Right atrium auricular region (tissue), 2 donors: ENCODE data around the gene GMDS. TPM values are rescaled to one million over a fixed set of nuclear protein-coding genes. Genes with fewer than 3 reads are reported as not detected.

Source experiments
- DNase-seq: peaks from one replicate; pipeline ENCODE4 v3.0.0-alpha.2; 2019; ENCODE audit warnings: low spot score
- H3K27ac ChIP-seq, 2 donors: fragments of 200-600 bp; sonication (generic); 1 replicate in 1 of 2; 2 replicates in 1 of 2; pipeline ENCODE4 v1.5.1; 2016 to 2019
- H3K27me3 ChIP-seq, 2 donors: fragments of 200-600 bp; sonication (generic); one replicate each; pipeline versions ENCODE4 v1.5.1 to v1.6.0; 2017 to 2019
- H3K36me3 ChIP-seq: fragments of 200-600 bp; sonication (generic); one replicate; pipeline ENCODE4 v1.5.1; 2016
- H3K4me1 ChIP-seq, 2 donors: fragments of 200-600 bp; sonication (generic); one replicate each; pipeline versions ENCODE4 v1.5.1 to v1.6.0; 2017 to 2019
- H3K4me3 ChIP-seq, 2 donors: fragments of 200-600 bp; sonication (generic); 1 replicate in 1 of 2; 2 replicates in 1 of 2; pipeline ENCODE4 v1.5.1; 2017 to 2019; ENCODE audit warnings: mild to moderate bottlenecking in 1 of 2, moderate library complexity in 1 of 2
- H3K9me3 ChIP-seq, 2 donors: fragments of 200-600 bp; sonication (generic); one replicate each; pipeline ENCODE4 v1.5.1; 2019
- total RNA-seq, 2 donors: library from RNA; depleted of rRNA; stranded (reverse); fragments of >200 nt; gene quantifications; one replicate each; pipeline ENCODE4 v1.1.0, GENCODE V29; 2016
- TF ChIP-seq, protein P1 (sequence below), 2 donors: fragments of 200-600 bp; sonication (generic); IDR thresholded peaks; one replicate each; pipeline ENCODE4 v1.5.1; 2019; ENCODE audit warnings: antibody characterized with exemption in 2 of 2

Gene GMDS
- total RNA-seq, 2 donors from 2014 or later: 11.1 to 11.8 TPM

- no peak for DNase-seq
- Histone ChIP-seq H3K9me3 (no peaks in the 10 kb centered on the region), H3K27me3 (no peaks in the 10 kb centered on the region), H3K4me1 (peaks cover 0 to 11% of the 10 kb centered on the region in 2 donors), H3K4me3 (no peak overlapping the region), H3K36me3 (no peaks in the 10 kb centered on the region), H3K27ac (no peak overlapping the region)
- TF ChIP-seq, protein P1, sequence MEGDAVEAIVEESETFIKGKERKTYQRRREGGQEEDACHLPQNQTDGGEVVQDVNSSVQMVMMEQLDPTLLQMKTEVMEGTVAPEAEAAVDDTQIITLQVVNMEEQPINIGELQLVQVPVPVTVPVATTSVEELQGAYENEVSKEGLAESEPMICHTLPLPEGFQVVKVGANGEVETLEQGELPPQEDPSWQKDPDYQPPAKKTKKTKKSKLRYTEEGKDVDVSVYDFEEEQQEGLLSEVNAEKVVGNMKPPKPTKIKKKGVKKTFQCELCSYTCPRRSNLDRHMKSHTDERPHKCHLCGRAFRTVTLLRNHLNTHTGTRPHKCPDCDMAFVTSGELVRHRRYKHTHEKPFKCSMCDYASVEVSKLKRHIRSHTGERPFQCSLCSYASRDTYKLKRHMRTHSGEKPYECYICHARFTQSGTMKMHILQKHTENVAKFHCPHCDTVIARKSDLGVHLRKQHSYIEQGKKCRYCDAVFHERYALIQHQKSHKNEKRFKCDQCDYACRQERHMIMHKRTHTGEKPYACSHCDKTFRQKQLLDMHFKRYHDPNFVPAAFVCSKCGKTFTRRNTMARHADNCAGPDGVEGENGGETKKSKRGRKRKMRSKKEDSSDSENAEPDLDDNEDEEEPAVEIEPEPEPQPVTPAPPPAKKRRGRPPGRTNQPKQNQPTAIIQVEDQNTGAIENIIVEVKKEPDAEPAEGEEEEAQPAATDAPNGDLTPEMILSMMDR (IDR thresholded peaks at IDR 0.05): no peak
Observed at GRCh38 chr6:1800845-1801244, 444.6 kb downstream of the GMDS start.

GRCh38 chr6:1798965-1799325 lies 446.5 kb downstream of the GMDS start:
- no peaks in the 10 kb centered on the region for H3K27me3 ChIP-seq
- no peak overlapping the region for H3K27ac ChIP-seq
- no peak overlapping the region for H3K4me3 ChIP-seq
- no peaks in the 10 kb centered on the region for H3K36me3 ChIP-seq
- no peaks in the 10 kb centered on the region for H3K9me3 ChIP-seq
- no peak for DNase-seq
- peaks cover 0 to 11% of the 10 kb centered on the region in 2 donors for H3K4me1 ChIP-seq
- TF ChIP-seq, protein P1 (IDR thresholded peaks at IDR 0.05): no peak

DNA sequence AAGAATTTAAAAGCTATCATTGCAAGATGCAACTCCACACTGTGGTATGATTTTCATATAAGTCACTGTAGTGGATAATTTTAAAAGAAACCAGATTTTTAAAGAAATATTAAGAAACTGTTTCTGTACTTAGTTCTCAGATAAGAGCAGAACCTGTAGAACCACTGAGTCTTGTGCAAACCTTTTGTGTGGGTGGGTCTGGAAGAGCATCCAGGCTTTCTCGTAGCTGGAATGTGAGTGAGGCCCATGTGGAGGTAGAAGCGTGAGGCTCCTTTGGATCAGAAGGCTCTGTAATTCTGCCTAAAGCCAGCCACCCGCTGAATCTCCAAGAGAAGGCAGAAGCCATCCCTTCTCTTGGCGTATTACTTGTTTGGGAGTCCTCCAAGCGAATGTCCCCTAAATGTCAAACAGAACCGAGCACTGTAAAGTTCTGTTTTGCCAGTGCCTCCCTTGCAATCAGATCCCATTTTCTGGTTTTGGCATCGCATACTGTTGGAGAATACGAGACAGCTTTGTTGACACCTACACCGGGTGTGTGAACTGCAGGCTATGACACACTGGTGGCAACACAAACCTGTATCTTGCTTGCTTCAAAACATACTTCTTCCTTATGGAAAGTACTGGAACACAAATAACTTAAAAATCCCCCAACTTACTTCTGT lies 447.0 kb downstream of the GMDS start:
- H3K4me3 ChIP-seq: no peak overlapping the region
- peaks cover 0 to 11% of the 10 kb centered on the region in 2 donors for H3K4me1 ChIP-seq
- H3K9me3 ChIP-seq: no peaks in the 10 kb centered on the region
- no peak overlapping the region for H3K27ac ChIP-seq
- H3K36me3 ChIP-seq: no peaks in the 10 kb centered on the region
- no peak for DNase-seq
- no peaks in the 10 kb centered on the region for H3K27me3 ChIP-seq
- TF ChIP-seq, protein P1 (IDR thresholded peaks at IDR 0.05): no peak

GRCh38 chr6:1797801-1798200 lies 447.6 kb downstream of the GMDS start:
- Histone ChIP-seq H3K27me3 (no peaks in the 10 kb centered on the region), H3K36me3 (no peaks in the 10 kb centered on the region), H3K4me3 (no peak overlapping the region), H3K27ac (peak overlapping the region; percentile 24 to 28), H3K9me3 (no peaks in the 10 kb centered on the region), H3K4me1 (peaks cover 0 to 11% of the 10 kb centered on the region in 2 donors)
- DNase-seq: no peak
- TF ChIP-seq, protein P1 (IDR thresholded peaks at IDR 0.05): no peak

DNA sequence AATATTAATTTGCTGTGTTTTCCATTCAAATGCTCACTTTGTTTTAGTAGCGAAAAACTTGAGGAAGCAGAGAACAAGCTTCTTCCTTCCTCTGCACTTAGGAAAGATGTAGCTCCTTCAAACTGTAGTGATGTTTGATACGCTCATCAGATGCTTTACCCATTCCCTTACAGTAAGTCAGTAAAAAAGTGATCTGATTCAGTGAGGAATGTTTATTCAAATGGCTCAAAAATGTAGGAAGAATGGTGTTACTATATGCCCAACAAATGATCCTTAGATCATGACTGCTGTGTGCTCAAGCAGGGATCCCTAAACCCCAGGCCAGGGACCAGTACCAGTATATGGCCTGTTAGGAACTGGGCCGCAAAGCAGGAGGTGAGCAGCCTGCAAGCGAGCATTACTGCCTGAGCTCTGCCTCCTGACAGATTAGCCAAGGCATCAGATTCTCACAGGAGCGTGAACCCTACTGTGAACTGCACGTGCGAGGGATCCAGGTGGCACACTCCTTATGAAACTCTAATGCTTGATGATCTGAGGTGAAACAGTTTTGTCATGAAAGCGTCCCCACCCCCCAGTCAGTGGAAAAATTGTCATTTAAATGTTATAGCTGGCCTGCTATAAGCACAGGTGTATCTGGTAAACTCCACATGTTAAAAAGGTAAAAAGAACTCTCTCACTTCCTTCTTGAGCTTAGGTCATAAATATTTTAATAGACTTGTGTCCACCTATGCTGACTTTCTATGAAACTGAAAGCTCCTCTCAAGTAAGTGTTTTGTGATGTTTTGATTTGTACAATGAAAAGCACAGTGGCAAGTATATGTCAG lies 448.5 kb downstream of the GMDS start:
- no peak for DNase-seq
- TF ChIP-seq, protein P1 (IDR thresholded peaks at IDR 0.05): no peak
- Histone ChIP-seq H3K4me3 (no peak overlapping the region), H3K9me3 (no peaks in the 10 kb centered on the region), H3K4me1 (peaks cover 0 to 11% of the 10 kb centered on the region in 2 donors), H3K36me3 (no peaks in the 10 kb centered on the region), H3K27ac (peak overlapping the region in 1 of 2 donors; percentile 28), H3K27me3 (no peaks in the 10 kb centered on the region)
